ENCODE results near the gene CPLANE2.
"Not testable (repeated sequence)": the region's sequence is repeated elsewhere in the genome, so short reads cannot be mapped to it uniquely, and the experiment has no call there.

Gene CPLANE2

DNA sequence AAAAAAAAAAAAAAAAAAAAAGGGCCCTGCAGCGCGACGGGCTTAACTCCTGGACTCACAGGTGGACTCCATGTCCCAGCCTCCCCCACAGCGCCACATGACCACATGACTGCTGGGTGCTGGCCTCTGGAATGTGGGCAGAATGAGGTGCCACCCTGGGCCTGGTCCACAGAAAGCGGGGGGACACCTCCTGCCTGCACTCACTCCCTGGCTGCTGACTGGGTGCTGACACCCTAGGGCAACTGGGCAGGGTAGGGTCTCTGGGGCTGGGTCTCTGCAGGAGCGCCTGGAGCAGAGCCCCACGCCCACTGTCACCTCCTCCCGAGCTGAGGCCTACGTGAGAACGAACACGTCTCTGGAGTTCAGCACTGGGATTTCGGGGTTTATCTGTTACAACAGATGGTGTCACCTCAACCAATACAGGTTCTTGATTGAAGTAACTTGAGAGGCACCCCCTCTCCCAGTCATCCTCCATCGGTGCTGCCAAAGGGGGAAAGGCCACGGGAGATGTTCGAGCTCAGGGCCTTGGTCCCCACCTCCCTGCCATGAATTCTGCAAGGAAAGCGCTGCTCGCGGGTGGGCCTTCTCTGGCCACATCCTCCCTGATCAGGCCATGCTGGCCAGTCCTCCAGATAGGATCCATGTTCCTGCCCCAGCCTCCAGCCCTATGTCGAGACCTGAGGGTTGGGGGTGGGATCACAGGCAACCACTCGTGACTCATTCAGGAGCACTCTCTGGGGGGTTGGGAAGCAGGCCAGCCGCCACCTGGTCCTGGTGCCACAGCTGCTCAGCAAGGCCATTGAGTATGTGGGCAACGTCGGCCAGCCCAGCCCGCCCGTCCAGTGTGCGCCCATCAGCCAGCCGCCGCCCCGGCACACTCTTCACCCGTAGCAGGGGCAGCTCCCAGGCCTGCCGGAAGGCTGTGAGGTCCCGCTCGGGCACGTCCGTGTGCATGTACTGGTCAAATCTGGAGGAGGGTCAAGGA lies 5.4 kb downstream of the CPLANE2 start:
- DNase-seq (ENCODE audit: low read depth in 1 of 2, low spot score in 1 of 2): no peak

DNA sequence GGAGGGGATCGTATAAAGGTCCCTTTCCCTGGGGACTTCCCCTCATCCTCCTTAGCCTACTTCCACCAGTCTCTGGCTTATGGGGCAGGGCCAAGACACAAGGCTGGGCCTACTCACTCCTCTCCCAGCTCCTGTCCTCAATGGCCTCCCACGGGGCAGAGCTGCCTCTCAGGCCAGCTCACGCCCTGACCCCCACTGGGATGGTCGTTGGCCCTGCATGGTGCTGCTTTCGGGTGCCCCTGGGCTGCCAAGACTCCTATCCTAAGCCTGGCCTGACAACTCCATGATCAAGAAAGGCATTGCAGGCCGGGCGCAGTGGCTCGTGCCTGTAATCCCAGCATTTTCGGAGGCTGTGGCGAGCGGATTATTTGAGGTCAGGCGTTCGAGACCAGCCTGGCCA lies 6.2 kb downstream of the CPLANE2 start:
- no peak for DNase-seq (ENCODE audit: low read depth in 1 of 2, low spot score in 1 of 2)

DNA sequence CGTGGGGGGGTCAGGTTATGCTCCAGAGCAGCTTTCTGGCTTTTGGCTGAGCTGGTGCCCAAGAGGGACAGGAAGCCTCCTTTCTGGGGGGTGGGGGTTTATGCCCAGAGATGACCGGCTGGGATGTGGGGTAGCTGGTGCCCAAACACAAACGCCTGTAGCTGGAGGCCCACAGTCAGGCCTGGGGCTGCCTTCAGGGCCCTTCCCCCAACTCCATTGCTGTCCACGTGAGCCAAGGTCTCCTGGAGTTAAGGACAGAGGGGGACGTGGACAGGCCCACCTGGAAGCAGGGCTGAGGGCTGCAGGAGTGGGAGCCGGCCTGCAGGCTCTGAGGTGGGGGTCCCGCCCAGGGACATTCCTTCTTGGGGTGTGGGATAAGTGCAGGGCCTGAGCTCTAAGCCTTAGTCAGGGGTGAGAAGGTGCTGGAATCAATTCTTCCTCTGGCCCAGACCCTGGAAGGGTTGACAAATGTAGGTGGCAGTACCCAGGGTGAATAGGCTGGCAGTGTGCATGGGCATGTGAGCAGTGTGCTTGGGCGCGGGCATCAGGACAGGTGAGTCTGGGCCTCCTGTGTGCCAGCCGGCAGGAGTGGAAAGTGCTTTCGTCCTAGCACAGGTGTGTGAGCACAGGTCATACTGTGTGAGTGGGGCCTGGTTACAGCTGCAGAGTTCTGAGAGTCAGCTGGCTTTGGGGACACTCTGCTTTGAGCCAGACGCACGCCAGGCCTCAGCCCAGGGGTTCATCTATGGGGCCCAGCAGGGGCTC lies 6.8 kb downstream of the CPLANE2 start:
- DNase-seq (ENCODE audit: low read depth in 1 of 2, low spot score in 1 of 2): no peak

DNA sequence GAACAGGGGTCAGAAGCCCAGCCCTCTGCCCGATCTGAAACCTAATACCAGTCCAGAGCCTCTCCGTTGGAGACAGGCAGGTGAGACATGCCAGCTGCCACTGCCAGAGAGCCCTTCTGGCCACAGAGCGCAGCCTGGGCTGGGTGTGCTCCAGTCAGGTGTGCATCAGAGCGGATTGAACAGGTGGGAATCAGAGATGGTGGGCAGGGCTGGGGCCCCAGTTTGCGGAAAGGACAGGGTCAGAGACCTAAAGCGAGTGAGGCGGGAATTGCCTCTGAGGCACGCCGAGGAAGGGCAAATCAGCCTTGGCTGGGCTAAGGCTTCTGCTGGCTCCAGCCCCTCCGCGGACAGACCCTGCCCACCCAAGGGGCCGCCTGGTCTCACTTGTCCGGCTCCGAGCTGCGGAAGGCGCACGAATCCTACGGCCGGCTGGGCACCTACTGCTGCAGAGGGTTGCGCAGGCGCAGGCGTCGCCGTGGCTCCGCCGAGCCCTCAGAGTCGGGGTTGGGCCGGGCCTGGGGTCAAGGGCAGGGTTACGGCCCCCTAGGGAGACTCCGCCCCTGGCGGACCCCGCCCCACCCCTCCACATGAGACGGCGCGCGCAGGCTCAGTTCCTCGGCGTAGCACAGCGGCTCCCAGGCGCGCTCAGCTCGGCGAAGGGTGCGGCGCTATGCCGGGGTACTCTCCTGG lies 10.3 kb downstream of the CPLANE2 start:
- DNase-seq (ENCODE audit: low read depth in 1 of 2, low spot score in 1 of 2): no peak

DNA sequence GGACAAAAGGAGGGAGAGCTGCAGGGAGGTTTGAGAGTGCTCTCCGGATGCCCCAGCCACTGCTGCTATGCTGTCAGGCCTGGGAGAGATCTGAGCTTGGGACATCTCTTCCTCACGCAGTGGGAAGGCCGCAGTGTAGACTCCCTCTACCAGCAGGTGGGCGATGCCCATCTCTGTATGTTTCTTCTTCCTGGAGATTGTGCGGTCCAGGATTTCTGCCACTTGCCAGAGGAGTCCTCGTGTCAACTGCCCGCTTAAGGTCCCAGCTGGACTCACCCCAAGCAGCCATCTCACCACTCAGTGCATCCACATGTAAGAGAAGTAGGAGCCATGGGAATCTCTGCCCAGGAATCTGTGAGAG lies 10.9 kb downstream of the CPLANE2 start:
- DNase-seq (ENCODE audit: low read depth in 1 of 2, low spot score in 1 of 2): no peak

DNA sequence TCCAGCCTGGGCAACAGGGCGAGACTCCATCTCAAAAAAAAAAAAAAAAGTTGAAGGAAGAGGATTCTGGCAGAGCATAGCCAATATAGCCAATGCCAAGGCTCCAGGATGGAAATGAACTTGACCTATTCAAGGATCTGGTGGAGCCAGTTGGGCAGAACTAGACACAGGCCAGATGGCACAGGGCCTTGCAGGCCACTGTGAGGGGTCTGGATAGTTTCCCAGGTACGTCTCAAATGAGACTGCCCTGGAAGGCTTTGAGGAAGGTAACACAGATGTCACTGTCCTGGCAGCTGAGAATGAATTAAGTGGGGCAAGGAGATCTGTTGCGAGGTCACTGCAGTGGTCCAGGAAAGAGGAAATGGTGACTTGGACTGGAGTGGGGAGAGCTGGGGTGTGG lies 12.5 kb downstream of the CPLANE2 start:
- no peak for DNase-seq (ENCODE audit: low read depth in 1 of 2, low spot score in 1 of 2)

DNA sequence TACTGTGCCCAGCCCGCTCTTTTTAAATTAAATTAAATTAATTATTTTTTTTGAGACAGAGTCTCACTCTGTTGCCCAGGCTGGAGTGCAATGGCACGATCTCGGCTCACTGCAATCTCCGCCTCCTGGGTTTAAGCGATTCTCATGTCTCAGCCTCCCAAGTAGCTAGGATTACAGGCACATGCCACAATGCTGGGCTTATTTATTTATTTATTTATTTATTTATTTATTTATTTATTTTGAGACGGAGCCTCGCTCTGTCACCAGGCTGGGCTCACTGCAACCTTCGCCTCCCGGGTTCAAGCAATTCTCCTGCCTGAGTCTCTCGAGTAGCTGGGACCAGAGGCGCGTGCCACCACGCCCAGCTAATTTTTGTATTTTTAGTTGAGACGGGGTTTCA lies 14.3 kb downstream of the CPLANE2 start:
- DNase-seq (ENCODE audit: low read depth in 1 of 2, low spot score in 1 of 2): not testable (repeated sequence)

DNA sequence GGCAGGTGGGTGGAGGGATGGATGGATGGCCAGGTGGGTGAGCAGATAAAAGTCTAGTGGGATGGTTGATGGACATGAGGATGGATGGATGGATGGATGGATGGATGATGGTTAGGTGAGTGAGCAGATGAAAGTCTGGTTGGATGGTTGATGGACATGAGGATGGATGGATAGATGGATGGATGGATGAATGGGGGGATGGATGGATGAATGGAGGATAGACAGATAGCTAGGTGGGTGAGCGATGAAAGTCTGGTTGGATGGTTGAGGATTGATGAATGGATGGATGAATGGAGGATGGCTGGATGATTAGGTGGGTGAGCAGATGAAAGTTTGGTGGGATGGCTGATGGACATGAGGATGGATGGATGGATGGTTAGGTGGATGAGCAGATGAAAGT lies 15.5 kb downstream of the CPLANE2 start:
- no peak for DNase-seq (ENCODE audit: low read depth in 1 of 2, low spot score in 1 of 2)

DNA sequence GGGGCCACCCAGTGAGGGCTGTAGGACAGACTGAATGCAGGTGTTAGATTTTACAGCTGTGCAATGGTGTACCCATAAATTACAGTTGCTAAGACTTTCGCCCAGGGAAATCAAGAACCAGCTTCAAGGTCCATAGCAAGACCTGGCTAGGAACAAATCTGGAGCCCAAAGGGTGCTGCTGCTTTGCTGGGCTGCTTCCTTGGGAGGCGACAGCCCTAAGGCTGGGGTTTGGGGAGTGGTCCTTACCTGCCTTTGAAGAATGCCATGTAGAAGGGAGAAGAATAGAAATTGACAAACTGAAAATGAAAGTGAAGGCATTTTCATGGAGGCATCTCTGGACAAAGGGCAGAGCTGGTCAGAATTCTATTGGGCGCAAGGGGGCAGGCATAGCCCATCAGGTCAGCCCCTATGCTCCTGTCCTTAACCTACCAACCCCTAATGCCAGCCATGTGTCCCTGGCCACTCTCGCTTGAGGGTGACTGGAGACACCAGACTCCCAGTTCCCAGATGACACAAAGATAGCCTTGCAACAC lies 16.9 kb downstream of the CPLANE2 start:
- no peak for DNase-seq (ENCODE audit: low read depth in 1 of 2, low spot score in 1 of 2)

DNA sequence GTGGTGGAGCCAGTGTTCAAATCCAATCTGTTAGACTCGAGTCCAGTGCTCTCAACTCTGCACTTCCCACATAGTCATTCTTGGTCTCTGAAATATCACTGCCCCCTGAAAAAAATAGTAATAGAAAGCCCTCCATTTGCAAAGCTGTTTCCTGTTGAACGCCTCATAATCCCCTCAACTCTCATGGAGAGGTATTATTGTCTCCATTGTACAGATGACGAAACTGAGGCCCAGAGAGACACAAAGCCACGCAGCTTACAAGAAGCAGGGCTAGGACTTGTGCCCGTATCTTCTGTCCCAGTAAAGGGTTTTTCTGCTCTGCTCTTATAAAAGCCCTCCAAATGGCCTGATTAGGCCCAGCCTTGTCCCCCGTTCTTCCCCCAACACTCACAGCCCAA lies 18.3 kb downstream of the CPLANE2 start:
- no peak for DNase-seq (ENCODE audit: low read depth in 1 of 2, low spot score in 1 of 2)

DNA sequence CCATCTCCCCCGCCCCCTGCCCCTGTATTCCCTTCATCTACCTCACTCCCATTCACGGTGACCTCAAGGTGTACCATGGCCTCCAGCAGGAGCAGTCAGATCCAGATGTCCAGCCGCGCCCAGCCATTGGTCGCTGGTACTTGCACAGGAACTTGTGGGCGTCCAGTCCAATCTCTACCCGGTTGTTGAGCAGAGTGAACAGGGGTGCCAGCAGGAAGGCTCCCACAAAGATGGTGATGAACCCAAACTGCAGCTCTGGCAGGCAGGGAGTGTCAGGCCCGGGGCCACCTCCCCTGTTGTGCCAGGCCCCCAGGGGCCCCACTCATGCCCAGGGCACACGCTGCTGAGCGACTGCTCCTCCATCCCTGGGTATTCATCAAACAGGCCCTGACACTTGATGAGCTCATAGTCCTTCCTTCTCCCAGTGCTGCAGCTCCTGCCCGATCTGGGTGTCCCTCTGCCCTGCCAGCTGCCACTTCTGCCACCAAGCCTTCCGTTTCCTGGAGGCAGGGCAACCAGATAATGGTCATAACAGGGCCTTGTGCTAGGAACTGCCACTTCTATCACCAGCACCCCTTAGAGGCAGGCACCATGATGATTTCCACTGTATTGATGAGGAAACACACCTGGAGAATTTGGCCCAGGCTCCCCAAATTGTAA lies 18.8 kb downstream of the CPLANE2 start:
- DNase-seq (ENCODE audit: low read depth in 1 of 2, low spot score in 1 of 2): no peak

DNA sequence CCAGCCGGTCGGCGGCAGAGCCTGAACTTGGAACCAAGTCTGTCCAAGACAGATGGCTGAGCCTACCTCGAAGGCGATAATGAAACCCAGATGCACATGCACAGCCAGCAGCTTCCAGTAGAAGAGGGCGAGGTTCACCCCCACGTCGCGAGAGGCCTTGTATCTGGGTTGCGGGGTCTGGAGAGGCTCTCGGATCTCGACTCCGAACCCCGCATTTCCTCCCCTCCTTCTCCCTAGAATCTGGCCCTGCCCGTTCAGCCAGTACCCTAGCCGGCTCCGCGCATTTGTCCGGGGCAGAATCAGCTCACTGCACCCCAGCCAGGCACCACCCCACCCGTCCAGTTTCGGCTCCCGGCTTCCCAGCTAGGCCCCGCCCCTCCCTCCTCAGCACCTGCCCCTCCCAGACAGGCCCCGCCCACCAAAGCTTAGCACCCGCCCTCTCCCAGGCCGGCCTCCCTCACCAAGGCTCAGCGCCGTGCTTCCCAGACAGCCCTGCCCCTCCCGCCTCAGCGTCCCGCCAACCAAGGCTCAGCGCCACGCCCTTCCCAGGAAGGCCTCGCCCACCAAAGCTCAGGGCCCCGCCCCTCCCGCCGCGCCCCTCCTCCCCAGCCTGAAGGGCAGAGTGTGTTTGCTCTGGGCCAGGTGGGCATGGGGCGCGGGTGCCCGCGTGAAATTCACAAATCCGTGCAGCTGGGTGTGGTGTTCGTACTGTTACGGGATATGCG lies 19.8 kb downstream of the CPLANE2 start:
- peak; percentile 80 to 91 for DNase-seq (ENCODE audit: low read depth in 1 of 2, low spot score in 1 of 2)

DNA sequence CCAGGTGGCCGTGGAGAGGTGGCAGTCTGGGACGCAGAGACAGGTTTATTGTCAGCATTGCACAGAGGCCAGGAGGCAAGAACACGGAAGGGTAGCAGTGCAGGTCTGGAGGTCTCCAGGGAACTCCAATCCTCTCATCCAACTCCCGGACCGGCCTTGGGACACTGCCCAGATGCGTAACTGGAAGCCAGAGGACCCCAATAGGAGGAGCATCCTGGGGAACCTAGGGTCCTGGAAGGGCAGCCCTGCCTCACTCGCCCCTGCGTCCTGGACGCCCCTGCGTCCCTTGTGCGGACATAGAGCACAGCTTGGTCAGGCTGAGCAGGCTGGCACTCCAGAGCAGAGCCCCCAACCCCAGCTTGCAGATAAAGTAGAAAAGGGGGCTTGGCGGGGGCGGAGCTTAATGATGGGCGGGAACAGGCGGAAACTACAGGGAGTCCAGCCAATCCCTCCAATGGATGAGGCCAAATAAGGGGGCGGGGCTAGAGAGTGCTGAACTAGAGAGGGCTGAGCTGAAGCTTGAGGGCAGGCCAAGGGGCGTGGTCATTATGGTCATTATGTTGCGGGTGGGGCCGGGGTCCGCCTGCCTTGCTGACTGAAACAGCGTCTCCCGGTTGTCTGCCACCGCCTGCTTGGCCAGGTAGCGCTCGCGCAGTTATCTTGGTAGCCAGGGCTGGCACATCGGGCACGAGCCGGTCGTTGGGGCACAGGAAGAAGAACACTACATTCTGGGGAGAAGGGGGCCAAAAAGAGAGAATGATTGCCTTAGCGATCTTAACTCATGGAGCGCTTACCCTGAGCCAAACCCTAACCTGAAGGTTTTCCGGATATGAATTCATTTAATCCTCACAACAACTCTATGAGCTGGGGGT lies 20.9 kb downstream of the CPLANE2 start:
- DNase-seq (ENCODE audit: low read depth in 1 of 2, low spot score in 1 of 2): peak in 1 of 2 donors; percentile 42

DNA sequence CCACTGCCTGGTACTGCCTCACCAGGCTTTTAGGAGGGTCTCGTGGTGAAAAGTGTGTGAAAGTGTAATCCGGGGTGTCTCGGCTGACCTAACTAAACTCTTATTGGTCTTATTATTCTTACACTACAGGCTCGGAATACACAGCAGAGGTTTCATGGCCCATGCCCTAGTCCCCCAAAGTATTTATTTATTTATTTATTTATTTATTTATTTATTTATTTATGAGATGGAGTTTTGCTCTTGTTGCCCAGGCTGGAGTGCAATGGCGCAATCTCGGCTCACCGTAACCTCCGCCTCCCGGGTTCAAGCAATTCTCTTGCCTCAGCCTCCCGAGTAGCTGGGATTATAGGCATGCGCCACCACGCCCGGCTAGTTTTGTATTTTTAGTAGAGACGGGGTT lies 21.7 kb downstream of the CPLANE2 start:
- not testable (repeated sequence) for DNase-seq (ENCODE audit: low read depth in 1 of 2, low spot score in 1 of 2)

DNA sequence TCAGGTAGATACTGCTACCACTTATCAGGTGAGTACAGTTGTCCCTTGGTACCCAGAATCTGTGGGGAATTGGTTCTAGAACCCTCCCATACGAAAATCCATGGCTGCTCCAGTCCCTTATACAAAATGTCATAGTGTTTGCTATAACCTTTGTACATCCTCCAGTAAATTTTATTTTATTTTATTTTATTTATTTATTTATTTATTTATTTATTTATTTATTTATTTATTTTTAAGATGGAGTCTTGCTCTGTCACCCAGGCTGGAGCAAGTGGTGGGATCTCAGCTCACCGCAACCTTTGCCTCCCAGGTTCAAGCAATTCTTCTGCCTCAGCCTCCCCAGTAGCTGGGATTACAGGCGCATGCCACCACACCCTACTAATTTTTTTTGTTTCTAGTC lies 23.4 kb downstream of the CPLANE2 start:
- not testable (repeated sequence) for DNase-seq (ENCODE audit: low read depth in 1 of 2, low spot score in 1 of 2)

DNA sequence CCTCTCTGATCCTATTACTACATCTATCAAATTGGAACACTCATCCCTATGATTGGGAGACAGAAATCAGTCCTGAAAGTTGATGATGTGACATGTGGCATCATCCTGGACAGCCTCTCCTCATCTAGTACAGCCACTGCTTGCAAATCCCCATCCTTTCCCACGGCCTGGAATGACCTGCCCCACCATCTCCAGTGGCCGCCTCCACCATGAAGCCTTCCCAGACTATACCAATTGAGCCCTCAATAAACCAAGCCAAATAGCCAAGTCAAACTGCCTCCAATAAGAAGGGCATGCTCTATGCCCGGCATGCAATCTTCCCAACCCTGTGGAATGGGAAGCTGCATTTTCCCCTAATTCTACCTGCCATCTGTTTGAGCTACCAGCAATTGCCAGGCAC lies 24.0 kb downstream of the CPLANE2 start:
- no peak for DNase-seq (ENCODE audit: low read depth in 1 of 2, low spot score in 1 of 2)

DNA sequence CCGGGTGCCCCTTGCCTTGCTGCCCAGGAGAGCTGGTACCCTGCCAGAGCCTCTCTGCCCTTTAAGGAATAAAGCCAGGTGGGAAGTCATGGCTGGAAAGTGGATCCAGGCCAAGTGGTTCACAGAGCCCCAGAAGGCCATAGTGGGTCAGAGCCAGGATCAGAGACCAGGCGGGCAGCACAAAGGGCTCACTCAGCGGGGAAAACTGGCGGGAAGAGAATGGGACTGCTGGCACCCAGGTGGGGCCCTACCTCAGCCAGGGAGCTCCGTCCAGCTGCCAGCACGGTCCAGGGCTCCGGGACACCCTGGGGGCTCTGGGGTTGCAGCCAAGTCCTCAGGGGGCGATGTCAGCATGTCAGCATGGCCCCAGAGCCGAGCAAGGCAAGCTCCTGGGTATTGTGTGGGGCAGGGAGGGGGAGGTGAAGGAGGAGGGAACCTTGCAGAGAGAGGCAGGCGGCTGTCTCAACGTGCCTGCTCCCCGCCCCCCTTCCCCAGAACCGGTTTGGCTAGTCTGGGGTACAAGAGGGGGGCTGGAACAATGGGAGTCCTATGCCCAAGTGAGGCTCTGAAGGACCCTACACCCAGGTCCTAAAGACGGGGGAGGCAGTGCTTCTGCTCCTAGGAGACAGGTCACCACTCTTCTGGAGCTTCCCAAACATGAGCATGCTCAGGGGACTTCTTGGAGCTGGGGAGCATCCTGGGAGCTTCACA lies 24.6 kb downstream of the CPLANE2 start, which contains the start of gene ARHGEF19:
Gene ARHGEF19 (minus strand): TSS at position 402 of the 711 bp plus-strand sequence. CDS start 3,598 bp downstream, outside the sequence.
- no peak for DNase-seq (ENCODE audit: low read depth in 1 of 2, low spot score in 1 of 2)

DNA sequence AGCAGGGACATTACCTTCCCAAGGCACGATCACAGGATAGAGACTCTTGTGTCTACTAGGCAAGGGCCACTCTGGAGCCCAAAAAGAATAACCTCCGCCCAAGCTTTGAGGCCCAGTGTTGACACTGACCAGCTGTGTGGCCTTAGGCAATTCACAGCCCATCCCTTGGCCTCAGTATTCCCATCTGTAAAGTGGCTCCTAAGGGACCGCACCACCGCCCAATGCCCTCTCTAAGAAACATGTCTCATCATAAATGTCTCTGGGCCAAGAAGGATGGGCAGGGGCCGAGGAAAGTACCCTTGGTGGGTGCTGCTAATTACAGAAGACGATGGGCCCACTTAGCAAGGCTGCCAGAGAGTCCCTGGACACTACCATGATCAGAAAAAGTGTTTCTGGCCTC lies 25.2 kb downstream of the CPLANE2 start:
- DNase-seq (ENCODE audit: low read depth in 1 of 2, low spot score in 1 of 2): no peak

Data from activated CD4-positive, alpha-beta T cell treated with anti-CD3 and anti-CD28 coated beads, Interleukin-2, amount 50 U/mL, for 24 hours (primary cell).